ENCODE measurements around the gene MMP15. TPM values are rescaled to one million over a fixed set of nuclear protein-coding genes. Genes with fewer than 3 reads are reported as not detected.

Gene MMP15
- total and polyA plus RNA-seq, 8 donors: 8.1 to 140 (median 22.2) TPM

GRCh38 chr16:58035356-58036170 lies 10.0 kb downstream of the MMP15 start:
- DNase-seq: peak in 1 of 2 donors; percentile 40
- H3K9me3 ChIP-seq: no peaks in the 10 kb centered on the region
- H3K36me3 ChIP-seq: peaks cover 19 to 36% (median 33%) of the 10 kb centered on the region in 4 donors
- H3K27me3 ChIP-seq: no peaks in the 10 kb centered on the region
- no peak for TF ChIP-seq POLR2AphosphoS5 (IDR thresholded peaks at IDR 0.05)
- no peak for TF ChIP-seq CTCF (IDR thresholded peaks at IDR 0.05)
- TF ChIP-seq EP300 (IDR thresholded peaks at IDR 0.05): no peak
- intact Hi-C loops (cut with DNase I; ENCODE audit: low total_unique reads): no loop called here
- H3K4me1 ChIP-seq: peaks cover 31 to 60% (median 58%) of the 10 kb centered on the region in 4 donors
- no peak overlapping the region for H3K4me3 ChIP-seq
- WGBS, 5 donors: 65 to 85% (median 71%) methylated on average over 11 to 14 of the region's 14 CpGs
- H3K27ac ChIP-seq: no peak overlapping the region

GRCh38 chr16:58036943-58037342 lies 11.4 kb downstream of the MMP15 start:
- 86 to 93% (median 88%) methylated on average over 6 of the region's 6 CpGs for WGBS, 5 donors
- no peak for DNase-seq
- Histone ChIP-seq H3K27ac (no peak overlapping the region), H3K36me3 (peaks cover 25 to 50% (median 47%) of the 10 kb centered on the region in 4 donors), H3K4me3 (no peak overlapping the region), H3K9me3 (no peaks in the 10 kb centered on the region), H3K27me3 (no peaks in the 10 kb centered on the region), H3K4me1 (peaks cover 20 to 46% (median 44%) of the 10 kb centered on the region in 4 donors)
- intact Hi-C loops (cut with DNase I; ENCODE audit: low total_unique reads): no loop called here
- TF ChIP-seq POLR2AphosphoS5 (IDR thresholded peaks at IDR 0.05) (no peak), CTCF (IDR thresholded peaks at IDR 0.05) (no peak), POLR2A (IDR thresholded peaks at IDR 0.05) (no peak), EP300 (IDR thresholded peaks at IDR 0.05) (no peak)

GRCh38 chr16:58037365-58038057 lies 12.0 kb downstream of the MMP15 start:
- H3K4me3 ChIP-seq: no peak overlapping the region
- 93 to 95% (median 94%) methylated on average over 16 of the region's 16 CpGs for WGBS, 5 donors
- H3K9me3 ChIP-seq: no peaks in the 10 kb centered on the region
- H3K36me3 ChIP-seq: peaks cover 26 to 56% (median 53%) of the 10 kb centered on the region in 4 donors
- no peaks in the 10 kb centered on the region for H3K27me3 ChIP-seq
- DNase-seq: no peak
- peaks cover 14 to 40% (median 39%) of the 10 kb centered on the region in 4 donors for H3K4me1 ChIP-seq
- TF ChIP-seq EP300 (IDR thresholded peaks at IDR 0.05): no peak
- TF ChIP-seq CTCF (IDR thresholded peaks at IDR 0.05): no peak
- TF ChIP-seq POLR2AphosphoS5 (IDR thresholded peaks at IDR 0.05): no peak
- no peak for TF ChIP-seq POLR2A (IDR thresholded peaks at IDR 0.05)
- intact Hi-C loops (cut with DNase I; ENCODE audit: low total_unique reads): no loop called here
- no peak overlapping the region for H3K27ac ChIP-seq

GRCh38 chr16:58038219-58038641 lies 12.7 kb downstream of the MMP15 start:
- DNase-seq: no peak
- Histone ChIP-seq H3K9me3 (no peaks in the 10 kb centered on the region), H3K36me3 (peaks cover 33 to 63% (median 60%) of the 10 kb centered on the region in 4 donors), H3K4me1 (peaks cover 7 to 33% (median 31%) of the 10 kb centered on the region in 4 donors), H3K27ac (no peak overlapping the region), H3K4me3 (no peak overlapping the region), H3K27me3 (no peaks in the 10 kb centered on the region)
- intact Hi-C loops (cut with DNase I; ENCODE audit: low total_unique reads): no loop called here
- no peak for TF ChIP-seq CTCF (IDR thresholded peaks at IDR 0.05)
- no peak for TF ChIP-seq POLR2A (IDR thresholded peaks at IDR 0.05)
- TF ChIP-seq POLR2AphosphoS5 (IDR thresholded peaks at IDR 0.05): no peak
- no peak for TF ChIP-seq EP300 (IDR thresholded peaks at IDR 0.05)
- 88 to 93% (median 92%) methylated on average over 19 to 20 of the region's 20 CpGs for WGBS, 5 donors

Measured in stomach (tissue), 9 donors.